HepG2 (cell line): ENCODE measurements around the gene SAC3D1. TPM values are rescaled to one million over a fixed set of nuclear protein-coding genes. Genes with fewer than 3 reads are reported as not detected.
A peak's percentile ranks its signal among the peaks of the same experiment; 100 is the strongest.

Experiments used
- ATAC-seq: fragments of 200-7000 bp; cut with Tn5 transposase; 3 replicates; pipeline ENCODE4 v1.9.1; 2020; ENCODE audit warnings: mild to moderate bottlenecking, moderate library complexity
- BruUV-seq: library from RNA; stranded (reverse); fragments of 400-500 nt; replicated peaks from 2 replicates; lab custom pipeline; 2021; lab: Mats Ljungman, UMichigan
- CTCF ChIA-PET: fragments of 300-600 bp; formaldehyde crosslinking; extraction: SDS; loops from one replicate; lab custom pipeline; 2021; ENCODE audit warnings: low total read pairs, inconsistent platforms, low intra/inter-chr PET ratio; lab: Yijun Ruan, JAX
- POLR2A ChIA-PET: fragments of 350-600 bp; sonication (Branson Sonifier 250); formaldehyde crosslinking; loops from one replicate; lab custom pipeline; 2020; ENCODE audit warnings: antibody characterized with exemption, inconsistent platforms; lab: Yijun Ruan, JAX
- DNase-seq: peaks from one replicate; pipeline ENCODE4 v3.0.0-alpha.2; 2015; ENCODE audit warnings: low spot score
- FAIRE-seq: peaks from 3 replicates; lab custom pipeline; 2011; peaks lifted over from hg19 to GRCh38; lab: Jason Lieb, UNC
- H2AFZ ChIP-seq: one replicate; pipeline ENCODE4 v1.6.1; 2011; ENCODE audit warnings: low read length, inconsistent platforms
- H3K27ac ChIP-seq: fragments of 300-600 bp; 3 replicates; pipeline ENCODE4 v1.8.0; 2011; ENCODE audit warnings: mixed run types, mild to moderate bottlenecking, mixed read lengths, low read length, inconsistent platforms; ENCODE audit not compliant: insufficient read depth; ENCODE audit errors: extremely low read length
- H3K27me3 ChIP-seq, 2 experiments: fragments of 200-600 bp in 1 of 2; 2 replicates in 1 of 2; 3 replicates in 1 of 2; pipeline versions ENCODE4 v1.6.0 to v1.8.0; 2011; ENCODE audit warnings: low read length in 2 of 2, mild to moderate bottlenecking in 2 of 2, moderate library complexity in 2 of 2, inconsistent platforms in 1 of 2; ENCODE audit not compliant: insufficient read depth in 2 of 2, control insufficient read depth in 1 of 2
- H3K36me3 ChIP-seq, 2 experiments: fragments of 200-600 bp in 1 of 2; replicated peaks in 1 of 2; 2 replicates in 1 of 2; 3 replicates in 1 of 2; pipeline versions ENCODE4 v1.5.1 to v1.8.0; 2011; ENCODE audit warnings: low read length in 2 of 2, inconsistent platforms in 1 of 2; ENCODE audit not compliant: insufficient read depth in 2 of 2, control insufficient read depth in 1 of 2
- H3K4me1 ChIP-seq: 2 replicates; pipeline ENCODE4 v1.5.1; 2012; ENCODE audit warnings: low read length, inconsistent platforms; ENCODE audit not compliant: insufficient read depth
- H3K4me2 ChIP-seq: 2 replicates; pipeline ENCODE4 v1.6.0; 2011; ENCODE audit warnings: low read depth, low read length, inconsistent platforms
- H3K4me3 ChIP-seq, 3 experiments: fragments of 200-600 bp in 1 of 3; sonication (generic), shearing (Covaris generic) in 1 of 3; replicated peaks in 1 of 3; 2 replicates each; pipeline ENCODE4 v1.5.1; 2011 to 2016; ENCODE audit warnings: low read length in 3 of 3, inconsistent platforms in 2 of 3, low read depth in 2 of 3, mild to moderate bottlenecking in 2 of 3, control low read depth in 1 of 3, mixed read lengths in 1 of 3; ENCODE audit not compliant: insufficient read depth in 1 of 3
- H3K79me2 ChIP-seq: one replicate; pipeline ENCODE4 v1.6.1; 2011; ENCODE audit warnings: low read length, inconsistent platforms; ENCODE audit not compliant: insufficient read depth
- H3K9ac ChIP-seq: 2 replicates; pipeline ENCODE4 v1.6.0; 2011; ENCODE audit warnings: mild to moderate bottlenecking, low read depth, low read length, inconsistent platforms; ENCODE audit not compliant: insufficient read depth
- H3K9me3 ChIP-seq: 2 replicates; pipeline ENCODE4 v1.5.1; 2012; ENCODE audit warnings: mild to moderate bottlenecking, low read length
- H4K20me1 ChIP-seq: 2 replicates; pipeline ENCODE4 v1.6.0; 2011; ENCODE audit warnings: inconsistent platforms, mild to moderate bottlenecking, low read length, moderate library complexity; ENCODE audit not compliant: insufficient read depth
- BCL6 ChIP-seq: IDR thresholded peaks from 2 replicates; pipeline ENCODE4 v1.6.1; 2016; ENCODE audit warnings: missing genetic modification reagents, missing compliant biosample characterization
- CREB3 ChIP-seq: sonication (generic); formaldehyde crosslinking; IDR thresholded peaks from 2 replicates; pipeline ENCODE4 v1.5.0; 2020; ENCODE audit warnings: missing genetic modification reagents
- DZIP1 ChIP-seq: sonication (generic); formaldehyde crosslinking; IDR thresholded peaks from 2 replicates; pipeline ENCODE4 v1.5.0; 2020; ENCODE audit warnings: mild to moderate bottlenecking, missing genetic modification reagents
- E2F1 ChIP-seq: sonication (generic); formaldehyde crosslinking; IDR thresholded peaks from 2 replicates; pipeline ENCODE4 v1.5.0; 2020; ENCODE audit warnings: missing genetic modification reagents
- EEA1 ChIP-seq: sonication (generic); formaldehyde crosslinking; IDR thresholded peaks from 2 replicates; pipeline ENCODE4 v1.5.1; 2020; ENCODE audit warnings: mild to moderate bottlenecking, missing genetic modification reagents, borderline replicate concordance
- HNRNPK ChIP-seq: fragments of 200-400 bp; formaldehyde crosslinking; IDR thresholded peaks from 2 replicates; pipeline ENCODE4 v1.6.1; 2018; ENCODE audit warnings: low read length, low read depth, moderate library complexity, mild to moderate bottlenecking; ENCODE audit not compliant: poor library complexity, severe bottlenecking
- LCORL ChIP-seq, 2 experiments: fragments of 450-650 bp in 1 of 2; sonication (generic) in 1 of 2; formaldehyde crosslinking in 1 of 2; IDR thresholded peaks; 2 replicates each; pipeline versions ENCODE4 v1.5.0 to v1.6.1; 2017 to 2020; ENCODE audit warnings: antibody characterized with exemption in 1 of 2, missing genetic modification reagents in 1 of 2
- MAF1 ChIP-seq: sonication (generic); formaldehyde crosslinking; IDR thresholded peaks from 2 replicates; pipeline ENCODE4 v1.5.0; 2020; ENCODE audit warnings: missing genetic modification reagents, borderline replicate concordance
- MYNN ChIP-seq: sonication (generic); formaldehyde crosslinking; IDR thresholded peaks from 2 replicates; pipeline ENCODE4 v1.4.0; 2020; ENCODE audit warnings: mild to moderate bottlenecking, low read depth, missing genetic modification reagents
- PLRG1 ChIP-seq: fragments of 450-650 bp; conservative IDR thresholded peaks from 2 replicates; pipeline ENCODE4 v1.6.1; 2016
- RFX5 ChIP-seq: IDR thresholded peaks from 2 replicates; pipeline ENCODE4 v1.6.1; 2011; ENCODE audit warnings: low read depth, low read length, improper control_type of control experiment
- SMAD1 ChIP-seq: sonication (generic); formaldehyde crosslinking; IDR thresholded peaks from 2 replicates; pipeline ENCODE4 v1.4.0; 2020; ENCODE audit warnings: missing genetic modification reagents, low read depth, mild to moderate bottlenecking, borderline replicate concordance
- TMF1 ChIP-seq: sonication (generic); formaldehyde crosslinking; IDR thresholded peaks from 2 replicates; pipeline ENCODE4 v1.8.1; 2022; ENCODE audit warnings: low read depth, missing genetic modification reagents
- TP53 ChIP-seq: sonication (generic); formaldehyde crosslinking; conservative IDR thresholded peaks from 2 replicates; pipeline ENCODE4 v1.4.0; 2020; ENCODE audit warnings: missing genetic modification reagents
- U2AF1 ChIP-seq: fragments of 200-400 bp; formaldehyde crosslinking; optimal IDR thresholded peaks from 2 replicates; pipeline ENCODE3; 2017; ENCODE audit warnings: mild to moderate bottlenecking, low read depth, low read length
- ZNF317 ChIP-seq: sonication (generic); formaldehyde crosslinking; IDR thresholded peaks from 2 replicates; pipeline ENCODE4 v1.5.0; 2020; ENCODE audit warnings: mild to moderate bottlenecking, missing genetic modification reagents
- ZNF350 ChIP-seq: sonication (generic); formaldehyde crosslinking; IDR thresholded peaks from 2 replicates; pipeline ENCODE4 v1.4.0; 2020; ENCODE audit warnings: mild to moderate bottlenecking, low read depth, missing genetic modification reagents, borderline replicate concordance
- ZNF510 ChIP-seq: sonication (generic); formaldehyde crosslinking; IDR thresholded peaks from 2 replicates; pipeline ENCODE4 v1.4.0; 2020; ENCODE audit warnings: low read depth, mild to moderate bottlenecking, missing genetic modification reagents
- ZNF614 ChIP-seq: IDR thresholded peaks from 2 replicates; pipeline ENCODE4 v1.6.1; 2018; ENCODE audit warnings: missing biosample characterization, missing genetic modification reagents, inconsistent platforms, borderline replicate concordance
- ZNF629 ChIP-seq: sonication (generic); formaldehyde crosslinking; conservative IDR thresholded peaks from 2 replicates; pipeline ENCODE4 v1.5.0; 2020; ENCODE audit warnings: missing genetic modification reagents
- WGBS: methylation state at CpG from one replicate; pipeline ENCODE4 v1.1.6; 2017; ENCODE audit warnings: low lambda C conversion rate; 5-methylcytosine and 5-hydroxymethylcytosine counted together
- in situ Hi-C: cut with HindIII; loops from 2 replicates; pipeline ENCODE4 v1.10.0; 2017; ENCODE audit warnings: low pct_unique_long_range_greater_than_20kb; ENCODE audit not compliant: extremely low pct_ligation_motif_present
- intact Hi-C: fragments of 100-400 bp; cut with micrococcal nuclease; formaldehyde crosslinking; loops from one replicate; pipeline ENCODE4 v1.10.0; 2022; ENCODE audit not compliant: unreplicated experiment
- polyA plus RNA-seq, 8 experiments: library from polyadenylated mRNA; depleted of rRNA in 3 of 8; stranded (reverse) in 7 of 8; unstranded in 1 of 8; fragments of >200 nt; fragmentation: Illumina TruSeq in 4 of 8; extraction: Trizol in 4 of 8; gene quantifications; 2 replicates each; pipeline versions ENCODE4 v1.2.1 to v1.2.3, GENCODE V29; 2011 to 2016; ENCODE audit warnings: low read depth in 4 of 8, missing spikeins in 1 of 8, mixed read lengths in 1 of 8; ENCODE audit not compliant: insufficient read depth in 1 of 8
- total RNA-seq, 5 experiments: library from RNA; depleted of rRNA; stranded (reverse); fragments of >200 nt; fragmentation: Illumina TruSeq; extraction: Trizol; gene quantifications; 2 replicates each; pipeline ENCODE4 v1.2.3, GENCODE V29; 2016; ENCODE audit warnings: low read depth in 1 of 5

SAC3D1 gene
- total and polyA plus RNA-seq, 2 of the 13 experiments (the other 11 are each of a cell fraction or from before 2014, with no cell fraction given), result 7.4 to 36.3 TPM

GRCh38 chr11:65078786-65079342, 37.9 kb downstream of the SAC3D1 start:
- Histone ChIP-seq H3K27ac (peak overlapping the region; percentile 27), H4K20me1 (no peaks in the 10 kb centered on the region), H3K9me3 (no peaks in the 10 kb centered on the region), H3K4me2 (no peak overlapping the region), H2AFZ (no peak overlapping the region), H3K9ac (no peak overlapping the region), H3K27me3 (no peaks in the 10 kb centered on the region; a peak in 1 of 5 replicates), H3K4me1 (peaks cover 36% of the 10 kb centered on the region), H3K36me3 (peaks cover 11 to 27% of the 10 kb centered on the region in 2 experiments)
- DNase-seq (no peak), FAIRE-seq (no peak), ATAC-seq (no peak)
- CTCF ChIA-PET, result interaction anchor here (0.8 to 2.3 kb wide), 2 partner anchors 50 to 65 kb away, joined by 6 to 17 read pairs; partner anchors contain the start of genes ARL2 and SNX15
- BruUV-seq, result no TSS peak
- in situ Hi-C loops, result no loop called here
- POLR2A ChIA-PET, result no interaction called here
- TF ChIP-seq E2F1 (CRISPR knock-in tag) (no peak), HNRNPK (no peak), MAF1 (CRISPR knock-in tag) (no peak), RFX5 (no peak), ZNF629 (no peak), PLRG1 (no peak), ZNF350 (CRISPR knock-in tag) (no peak), DZIP1 (CRISPR knock-in tag) (no peak), LCORL (IDR thresholded peaks at IDR 0.05) (no peak), LCORL (CRISPR knock-in tag; IDR thresholded peaks at IDR 0.05) (no peak), SMAD1 (CRISPR knock-in tag) (no peak), CREB3 (CRISPR knock-in tag) (no peak), BCL6 (CRISPR knock-in tag) (no peak), TP53 (CRISPR knock-in tag) (no peak), ZNF317 (CRISPR knock-in tag) (no peak), TMF1 (CRISPR knock-in tag) (no peak), U2AF1 (no peak), EEA1 (no peak), ZNF510 (CRISPR knock-in tag) (no peak), ZNF614 (CRISPR knock-in tag) (no peak), MYNN (no peak)
- TF ChIP-seq, all 625 proteins: peak for 0
- WGBS, result 98% methylated on average over 6 of the region's 9 CpGs
- Histone ChIP-seq H3K4me3 (no peak overlapping the region), H3K79me2 (peaks cover 28% of the 10 kb centered on the region)
- intact Hi-C loops, result loop anchor here (2.0 to 5.0 kb wide), 2 partner anchors 52 to 64 kb away; partner anchors contain the start of genes ARL2 and SNX15
